HG02623 (cell line): Measurements from ENCODE around the gene KLRF2.
"Not testable (repeated sequence)": the region's sequence is repeated elsewhere in the genome, so short reads cannot be mapped to it uniquely, and the experiment has no call there.

Experiments used
- ATAC-seq: cut with Tn5 transposase; IDR thresholded peaks from one replicate; pipeline ENCODE4 v1.9.1; 2021; ENCODE audit warnings: moderate library complexity; ENCODE audit not compliant: unreplicated experiment

The KLRF2 gene

GRCh38 chr12:9881246-9881645, at the start of gene KLRF2:
Gene KLRF2 (plus strand): TSS chr12:9881489. CDS start chr12:9881596, 107 bp downstream.
- no peak for ATAC-seq

- no peak for ATAC-seq
These were observed 49.6 kb upstream of the KLRF2 start for GRCh38 chr12:9831720-9832119.

- no peak for ATAC-seq
These were observed 37.9 kb upstream of the KLRF2 start for GRCh38 chr12:9843407-9843806.

GRCh38 chr12:9848899-9849298, 32.4 kb upstream of the KLRF2 start:
- no peak for ATAC-seq

- ATAC-seq = no peak
These were observed 30.2 kb upstream of the KLRF2 start for GRCh38 chr12:9851050-9851449.

- ATAC-seq = no peak
These were observed 29.4 kb upstream of the KLRF2 start for GRCh38 chr12:9851927-9852326.

GRCh38 chr12:9856151-9856550, 25.1 kb upstream of the KLRF2 start:
- no peak for ATAC-seq

GRCh38 chr12:9856894-9857293, 24.4 kb upstream of the KLRF2 start:
- ATAC-seq = no peak

- ATAC-seq = no peak
These were observed 23.2 kb upstream of the KLRF2 start for GRCh38 chr12:9858135-9858534.

GRCh38 chr12:9864913-9865675, 16.2 kb upstream of the KLRF2 start:
- no peak for ATAC-seq

- ATAC-seq = no peak
These were observed 14.4 kb upstream of the KLRF2 start for GRCh38 chr12:9866860-9867269.

GRCh38 chr12:9867531-9867930, 13.8 kb upstream of the KLRF2 start:
- no peak for ATAC-seq

- ATAC-seq = no peak
These were observed 12.9 kb upstream of the KLRF2 start for GRCh38 chr12:9868311-9868801.

- no peak for ATAC-seq
These were observed 12.4 kb upstream of the KLRF2 start for GRCh38 chr12:9868951-9869306.

- ATAC-seq = peak; percentile 38
These were observed 11.8 kb upstream of the KLRF2 start, which contains the start of gene CLEC2B for GRCh38 chr12:9869307-9870161. Gene CLEC2B (minus strand): TSS chr12:9869354.

GRCh38 chr12:9870286-9870866, 10.9 kb upstream of the KLRF2 start:
- no peak for ATAC-seq

GRCh38 chr12:9872162-9872561, 9.1 kb upstream of the KLRF2 start:
- no peak for ATAC-seq

GRCh38 chr12:9872742-9873141, 8.5 kb upstream of the KLRF2 start:
- ATAC-seq = no peak

GRCh38 chr12:9876120-9876519, 5.2 kb upstream of the KLRF2 start:
- ATAC-seq = not testable (repeated sequence)

- no peak for ATAC-seq
These were observed 684 bp upstream of the KLRF2 start for GRCh38 chr12:9880532-9881078.

- no peak for ATAC-seq
These were observed 699 bp downstream of the KLRF2 start for GRCh38 chr12:9881988-9882387.
